ENCODE data around the gene PCIF1.

DNA sequence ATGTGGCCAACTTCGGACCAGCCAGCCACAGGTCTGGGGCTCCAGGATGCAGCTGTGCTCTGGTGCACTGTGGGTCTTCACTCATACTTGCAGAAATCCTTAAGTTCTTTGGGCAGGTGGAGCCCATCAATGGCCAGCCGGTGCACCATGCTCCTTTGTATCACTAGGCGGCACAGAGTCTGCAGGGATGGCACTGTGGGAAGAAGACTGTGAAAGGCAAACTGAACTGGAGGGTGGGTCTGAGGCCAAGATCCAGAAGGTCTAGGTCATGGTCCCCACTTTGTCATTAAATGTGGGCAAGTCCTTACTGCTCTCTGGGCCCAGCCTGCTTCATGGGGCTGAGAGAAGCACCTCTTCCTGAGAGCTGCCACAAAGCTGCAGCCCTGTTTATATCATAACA lies 45.8 kb upstream of the PCIF1 start:
- TF ChIP-seq EZH2 (IDR thresholded peaks at IDR 0.05), result no peak
- no peak for TF ChIP-seq CTCF (IDR thresholded peaks at IDR 0.05)
- TF ChIP-seq EZH2phosphoT487 (IDR thresholded peaks at IDR 0.05), result no peak
